Measurements from ENCODE around the gene GMIP. TPM values are rescaled to one million over a fixed set of nuclear protein-coding genes. Genes with fewer than 3 reads are reported as not detected.

Gene GMIP
- total and polyA plus RNA-seq, 11 donors, result 1.1 to 21.7 (median 2.5) TPM

DNA sequence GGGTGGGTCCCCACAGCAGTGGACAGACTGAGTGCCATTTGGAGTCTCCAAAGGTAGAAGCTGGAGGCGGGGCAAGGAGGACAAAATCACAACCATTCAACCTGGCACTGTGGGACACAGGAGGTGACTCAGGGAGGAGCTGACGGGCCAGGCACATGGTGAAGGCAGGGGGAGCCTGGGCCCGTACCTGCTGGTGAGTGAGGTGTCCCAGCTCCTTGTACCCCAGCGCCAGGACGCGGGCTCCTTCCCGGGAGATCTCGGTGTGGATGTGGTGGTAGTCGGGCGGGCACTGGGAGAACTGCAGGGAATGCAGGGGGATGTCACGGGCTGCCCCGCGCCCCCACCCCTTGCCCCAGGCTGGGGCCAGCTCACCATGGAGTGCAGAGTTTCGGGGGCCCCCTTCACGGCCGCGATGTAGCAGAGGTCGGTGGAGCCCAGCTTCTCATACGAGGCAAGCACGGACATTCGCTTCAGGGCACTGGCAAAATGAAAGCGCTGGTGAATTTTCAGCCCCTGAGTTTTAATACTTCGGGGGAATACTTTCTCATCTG lies 10.2 kb upstream of the GMIP start:
- H3K9me3 ChIP-seq, result no peaks in the 10 kb centered on the region
- no peak overlapping the region for H3K27ac ChIP-seq
- TF ChIP-seq POLR2A (IDR thresholded peaks at IDR 0.05), result no peak
- 94 to 97% (median 96%) methylated on average over 9 to 23 of the region's 23 CpGs for WGBS, 4 donors
- H3K4me1 ChIP-seq, result peaks cover 0 to 10% (median 0%) of the 10 kb centered on the region in 12 donors
- ATAC-seq, result no peak
- H3K27me3 ChIP-seq, result no peaks in the 10 kb centered on the region
- peaks cover 6 to 100% (median 99%) of the 10 kb centered on the region in 9 donors for H3K36me3 ChIP-seq
- no peak overlapping the region for H3K4me3 ChIP-seq
- intact Hi-C loops (cut with DNase I), result no loop called here
- peak in 1 of 5 donors; percentile 18 for DNase-seq

DNA sequence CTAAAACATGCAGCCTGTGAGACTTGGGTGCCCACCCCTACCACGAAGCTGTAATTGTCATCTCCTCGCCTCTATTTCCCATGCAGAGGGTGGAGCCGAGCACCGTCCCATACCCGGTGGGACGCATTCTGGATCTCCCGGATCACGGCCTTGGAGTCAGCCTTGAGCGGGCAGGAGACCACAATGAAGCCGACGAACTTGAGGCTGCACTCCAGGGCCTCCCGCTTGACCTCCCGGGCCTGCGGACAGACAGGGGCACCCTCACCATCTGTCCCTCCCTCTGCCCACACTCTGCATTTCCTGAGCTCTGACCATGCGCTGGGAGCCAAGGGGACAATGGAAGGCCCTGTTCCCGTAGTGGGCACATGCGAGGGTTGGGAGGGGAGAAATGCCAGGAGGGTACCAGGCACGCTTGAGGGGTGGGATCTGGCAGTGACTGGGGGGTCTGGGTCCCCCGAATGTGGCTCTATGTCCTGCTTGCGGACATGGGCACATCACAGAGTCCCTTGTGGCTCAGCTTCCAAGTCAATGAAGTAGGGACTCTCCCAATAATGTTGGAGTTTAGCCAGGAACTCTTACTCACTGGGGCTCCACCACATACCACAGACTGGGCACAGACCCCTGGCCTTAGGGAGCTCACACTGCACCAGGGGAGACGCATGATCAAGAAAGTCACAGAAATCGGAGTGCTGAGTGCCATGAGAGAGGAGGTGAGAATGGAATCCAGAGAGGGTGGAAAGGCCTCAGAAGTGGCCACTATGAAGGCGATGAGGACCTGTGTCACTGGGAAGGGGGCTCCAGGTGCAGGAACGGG lies 9.2 kb upstream of the GMIP start:
- intact Hi-C loops (cut with DNase I), result no loop called here
- Histone ChIP-seq H3K27ac (no peak overlapping the region), H3K4me3 (no peak overlapping the region), H3K4me1 (peaks cover 0 to 10% (median 0%) of the 10 kb centered on the region in 12 donors), H3K27me3 (no peaks in the 10 kb centered on the region), H3K9me3 (no peaks in the 10 kb centered on the region), H3K36me3 (peaks cover 6 to 100% (median 99%) of the 10 kb centered on the region in 9 donors)
- ATAC-seq, result no peak
- 83 to 96% (median 92%) methylated on average over 10 to 24 of the region's 24 CpGs for WGBS, 4 donors
- DNase-seq, result peak in 1 of 5 donors; percentile 21
- TF ChIP-seq POLR2A (IDR thresholded peaks at IDR 0.05), result no peak
- TF ChIP-seq, protein P1, sequence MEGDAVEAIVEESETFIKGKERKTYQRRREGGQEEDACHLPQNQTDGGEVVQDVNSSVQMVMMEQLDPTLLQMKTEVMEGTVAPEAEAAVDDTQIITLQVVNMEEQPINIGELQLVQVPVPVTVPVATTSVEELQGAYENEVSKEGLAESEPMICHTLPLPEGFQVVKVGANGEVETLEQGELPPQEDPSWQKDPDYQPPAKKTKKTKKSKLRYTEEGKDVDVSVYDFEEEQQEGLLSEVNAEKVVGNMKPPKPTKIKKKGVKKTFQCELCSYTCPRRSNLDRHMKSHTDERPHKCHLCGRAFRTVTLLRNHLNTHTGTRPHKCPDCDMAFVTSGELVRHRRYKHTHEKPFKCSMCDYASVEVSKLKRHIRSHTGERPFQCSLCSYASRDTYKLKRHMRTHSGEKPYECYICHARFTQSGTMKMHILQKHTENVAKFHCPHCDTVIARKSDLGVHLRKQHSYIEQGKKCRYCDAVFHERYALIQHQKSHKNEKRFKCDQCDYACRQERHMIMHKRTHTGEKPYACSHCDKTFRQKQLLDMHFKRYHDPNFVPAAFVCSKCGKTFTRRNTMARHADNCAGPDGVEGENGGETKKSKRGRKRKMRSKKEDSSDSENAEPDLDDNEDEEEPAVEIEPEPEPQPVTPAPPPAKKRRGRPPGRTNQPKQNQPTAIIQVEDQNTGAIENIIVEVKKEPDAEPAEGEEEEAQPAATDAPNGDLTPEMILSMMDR (IDR thresholded peaks at IDR 0.05), result no peak

DNA sequence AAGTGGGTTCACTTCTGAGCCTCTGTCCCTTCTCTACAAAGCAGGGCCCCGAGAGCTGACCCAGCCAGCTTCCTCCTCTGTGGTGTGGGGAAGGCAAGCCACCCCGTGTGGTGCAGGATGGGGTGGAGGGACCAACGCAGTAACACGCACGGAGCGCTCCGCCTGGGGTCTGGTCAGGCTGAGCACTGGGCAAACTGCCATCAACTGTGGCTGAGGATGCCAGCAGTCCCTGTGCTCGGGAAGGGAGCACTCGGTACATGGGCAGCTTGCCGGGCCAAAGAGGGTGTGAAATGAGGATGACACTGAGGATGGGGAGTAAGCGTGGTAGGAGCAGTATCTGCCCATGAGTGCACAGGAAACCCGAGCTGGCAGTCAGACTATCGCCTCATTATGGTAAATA lies 7.6 kb upstream of the GMIP start:
- peak overlapping the region in 1 of 12 donors; percentile 16 for H3K27ac ChIP-seq
- intact Hi-C loops (cut with DNase I), result no loop called here
- H3K4me3 ChIP-seq, result no peak overlapping the region
- H3K36me3 ChIP-seq, result peaks cover 7 to 100% (median 99%) of the 10 kb centered on the region in 9 donors
- DNase-seq (peak in 4 of 5 donors; percentile 53 to 84 (median 70)), ATAC-seq (peak; percentile 66 to 81 (median 72))
- no peak for TF ChIP-seq POLR2A (IDR thresholded peaks at IDR 0.05)
- TF ChIP-seq, protein P1 (IDR thresholded peaks at IDR 0.05), result no peak
- 35 to 52% (median 44%) methylated on average over 12 to 13 of the region's 13 CpGs for WGBS, 4 donors
- H3K4me1 ChIP-seq, result peaks cover 0 to 10% (median 0%) of the 10 kb centered on the region in 12 donors
- H3K9me3 ChIP-seq, result no peaks in the 10 kb centered on the region
- no peaks in the 10 kb centered on the region for H3K27me3 ChIP-seq

DNA sequence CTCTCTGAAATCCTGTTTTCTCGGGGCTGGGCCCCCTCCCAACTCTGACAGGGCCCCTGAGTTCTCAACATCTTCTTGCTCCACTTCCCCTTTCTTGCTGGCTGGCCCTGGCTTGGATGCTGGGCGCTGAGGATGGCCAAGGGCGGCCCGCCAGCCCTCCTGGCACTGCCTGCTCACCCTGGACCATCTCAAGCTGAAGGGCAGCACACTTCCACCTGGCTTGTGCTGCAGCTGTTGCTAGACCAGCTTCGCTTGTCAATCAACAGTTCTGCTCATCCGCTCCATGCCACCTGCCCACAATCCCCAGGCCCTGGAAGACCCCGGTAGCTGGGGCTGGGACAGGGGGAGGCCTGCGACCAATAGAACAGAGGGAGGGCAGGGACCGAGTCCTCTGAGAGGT lies 6.9 kb upstream of the GMIP start:
- WGBS, 4 donors, result 88 to 100% (median 95%) methylated on average over 6 to 9 of the region's 9 CpGs
- Histone ChIP-seq H3K4me3 (no peak overlapping the region), H3K36me3 (peaks cover 7 to 100% (median 99%) of the 10 kb centered on the region in 9 donors), H3K27ac (no peak overlapping the region), H3K4me1 (peaks cover 0 to 10% (median 0%) of the 10 kb centered on the region in 12 donors), H3K27me3 (no peaks in the 10 kb centered on the region), H3K9me3 (no peaks in the 10 kb centered on the region)
- DNase-seq (peak in 1 of 5 donors; percentile 15), ATAC-seq (no peak)
- intact Hi-C loops (cut with DNase I), result no loop called here
- TF ChIP-seq, protein P1 (IDR thresholded peaks at IDR 0.05), result no peak
- TF ChIP-seq POLR2A (IDR thresholded peaks at IDR 0.05), result no peak

All from heart left ventricle (tissue), 16 donors.